CD4-positive, alpha-beta T cell (primary cell): Measurements from ENCODE around the gene PLEKHA7. TPM values are rescaled to one million over a fixed set of nuclear protein-coding genes. Genes with fewer than 3 reads are reported as not detected.

Source experiments
- ATAC-seq: fragments of 200-7000 bp; cut with Tn5 transposase; one replicate; pipeline ENCODE4 v1.10.0; 2022; ENCODE audit warnings: mild to moderate bottlenecking; ENCODE audit not compliant: poor library complexity
- CTCF ChIA-PET: fragments of 350-600 bp; sonication (Branson Sonifier 250); formaldehyde crosslinking; loops from one replicate; lab custom pipeline; 2021; ENCODE audit warnings: antibody characterized with exemption, inconsistent platforms; lab: Charles Lee
- POLR2A ChIA-PET: fragments of 350-600 bp; sonication (Branson Sonifier 250); formaldehyde crosslinking; loops from one replicate; lab custom pipeline; 2021; ENCODE audit warnings: antibody characterized with exemption, inconsistent platforms; lab: Charles Lee
- DNase-seq, 14 experiments: peaks; one replicate each; pipeline ENCODE4 v3.0.0-alpha.2; 2013 to 2020; ENCODE audit warnings: mixed read lengths in 2 of 14
- H3K27ac ChIP-seq, 2 donors: one replicate each; pipeline versions ENCODE4 v1.5.1 to v1.7.0; 2013; ENCODE audit warnings: low read length in 2 of 2, low read depth in 1 of 2, mild to moderate bottlenecking in 1 of 2
- H3K27me3 ChIP-seq, 2 experiments: 1 replicate in 1 of 2; 2 replicates in 1 of 2; pipeline versions ENCODE4 v1.6.1 to v1.7.0; 2013; ENCODE audit warnings: low read length in 2 of 2, control low read depth in 1 of 2, mild to moderate bottlenecking in 1 of 2, moderate library complexity in 1 of 2; ENCODE audit not compliant: insufficient read depth in 2 of 2, control insufficient read depth in 1 of 2
- H3K36me3 ChIP-seq: one replicate; pipeline ENCODE4 v1.6.1; 2013; ENCODE audit warnings: low read length, control low read depth; ENCODE audit not compliant: insufficient read depth
- H3K4me1 ChIP-seq: one replicate; pipeline ENCODE4 v1.6.1; 2013; ENCODE audit warnings: low read length, control low read depth; ENCODE audit not compliant: insufficient read depth
- H3K4me3 ChIP-seq: one replicate; pipeline ENCODE4 v1.5.1; 2013; ENCODE audit warnings: mild to moderate bottlenecking, low read length, moderate library complexity
- H3K9me3 ChIP-seq, 2 experiments: 1 replicate in 1 of 2; 2 replicates in 1 of 2; pipeline versions ENCODE4 v1.6.1 to v1.7.0; 2013; ENCODE audit warnings: low read length in 2 of 2, mild to moderate bottlenecking in 2 of 2, control low read depth in 1 of 2, moderate library complexity in 1 of 2; ENCODE audit not compliant: control insufficient read depth in 1 of 2, insufficient read depth in 1 of 2
- H3K27ac Mint-ChIP-seq: one replicate; pipeline ENCODE4 v1.8.0; 2020; ENCODE audit warnings: mixed read lengths
- H3K27me3 Mint-ChIP-seq: one replicate; pipeline ENCODE4 v1.8.0; 2021; ENCODE audit warnings: mixed read lengths
- H3K36me3 Mint-ChIP-seq: one replicate; pipeline ENCODE4 v1.8.0; 2021; ENCODE audit warnings: low read depth, mixed read lengths
- H3K4me1 Mint-ChIP-seq: one replicate; pipeline ENCODE4 v1.8.0; 2021; ENCODE audit warnings: low read depth, mixed read lengths
- H3K4me3 Mint-ChIP-seq: one replicate; pipeline ENCODE4 v1.8.0; 2020; ENCODE audit warnings: mild to moderate bottlenecking, mixed read lengths
- H3K9me3 Mint-ChIP-seq: one replicate; pipeline ENCODE4 v1.8.0; 2020; ENCODE audit warnings: mixed read lengths
- CTCF ChIP-seq: fragments of 200-600 bp; IDR thresholded peaks from one replicate; pipeline ENCODE4 v1.8.0; 2022; ENCODE audit warnings: antibody characterized with exemption, mild to moderate bottlenecking
- intact Hi-C, 2 experiments: fragments of 100-400 bp; cut with DNase I in 1 of 2; cut with micrococcal nuclease in 1 of 2; formaldehyde crosslinking; loops; one replicate each; pipeline versions ENCODE4 v1.15.1 to v1.9.0; 2023 to 2025; cut with DNase I, micrococcal nuclease
- total RNA-seq, 174 experiments: library from RNA in 2 of 174; stranded (reverse) in 2 of 174; gene quantifications; one replicate each; pipeline ENCODE4 v1.2.3 and lab custom pipeline; 2021 to 2026

The PLEKHA7 gene
- total RNA-seq, 2 experiments from 2014 or later, result 4.5 to 4.8 TPM

GRCh38 chr11:16825101-16825500 lies 189.1 kb downstream of the PLEKHA7 start:
- intact Hi-C loops, result no loop called here
- no peaks in the 10 kb centered on the region for H3K27me3 ChIP-seq
- H3K4me3 Mint-ChIP-seq, result no peak overlapping the region
- CTCF ChIA-PET, result no interaction called here
- H3K9me3 ChIP-seq, result no peaks in the 10 kb centered on the region
- no peak overlapping the region for H3K27ac ChIP-seq
- no peaks in the 10 kb centered on the region for H3K9me3 Mint-ChIP-seq
- H3K27ac Mint-ChIP-seq, result no peak overlapping the region
- H3K4me3 ChIP-seq, result no peak overlapping the region
- DNase-seq (no peak), ATAC-seq (no peak)
- POLR2A ChIA-PET, result no interaction called here
- peaks cover 10% of the 10 kb centered on the region for H3K4me1 Mint-ChIP-seq
- no peaks in the 10 kb centered on the region for H3K36me3 Mint-ChIP-seq
- no peaks in the 10 kb centered on the region for H3K36me3 ChIP-seq
- no peaks in the 10 kb centered on the region for H3K27me3 Mint-ChIP-seq
- peaks cover 5% of the 10 kb centered on the region for H3K4me1 ChIP-seq
- TF ChIP-seq CTCF, result no peak

GRCh38 chr11:16820324-16821092 lies 193.7 kb downstream of the PLEKHA7 start:
- ChIA-PET CTCF (interaction anchor here (0.9 to 1.1 kb wide), 4 partner anchors 9 to 18 kb away, joined by 3 to 5 read pairs (median 4); no protein-coding TSS in a partner anchor), POLR2A (no interaction called here)
- Histone ChIP-seq H3K4me3 (no peak overlapping the region), H3K36me3 (no peaks in the 10 kb centered on the region), H3K4me1 (peaks cover 5% of the 10 kb centered on the region), H3K27me3 (no peaks in the 10 kb centered on the region), H3K27ac (no peak overlapping the region), H3K9me3 (no peaks in the 10 kb centered on the region)
- no peaks in the 10 kb centered on the region for H3K9me3 Mint-ChIP-seq
- no peak overlapping the region for H3K4me3 Mint-ChIP-seq
- ATAC-seq (no peak), DNase-seq (peak; percentile 25 to 69 (median 50))
- peaks cover 10% of the 10 kb centered on the region for H3K4me1 Mint-ChIP-seq
- no peak overlapping the region for H3K27ac Mint-ChIP-seq
- H3K36me3 Mint-ChIP-seq, result no peaks in the 10 kb centered on the region
- intact Hi-C loops, result loop anchor here (2.0 to 5.0 kb wide), 3 partner anchors 242 to 684 kb away; no protein-coding TSS in a partner anchor
- peak; percentile 80 for TF ChIP-seq CTCF
- no peaks in the 10 kb centered on the region for H3K27me3 Mint-ChIP-seq

- ATAC-seq, result no peak
- no peaks in the 10 kb centered on the region for H3K27me3 ChIP-seq
- peaks cover 10% of the 10 kb centered on the region for H3K4me1 Mint-ChIP-seq
- no peaks in the 10 kb centered on the region for H3K9me3 ChIP-seq
- no peak for TF ChIP-seq CTCF
- peaks cover 5% of the 10 kb centered on the region for H3K4me1 ChIP-seq
- no peak overlapping the region for H3K4me3 ChIP-seq
- no peak overlapping the region for H3K27ac ChIP-seq
- ChIA-PET CTCF (no interaction called here), POLR2A (no interaction called here)
- H3K27me3 Mint-ChIP-seq, result no peaks in the 10 kb centered on the region
- no peak for DNase-seq
- H3K9me3 Mint-ChIP-seq, result no peaks in the 10 kb centered on the region
- no peak overlapping the region for H3K4me3 Mint-ChIP-seq
- no peak overlapping the region for H3K27ac Mint-ChIP-seq
- H3K36me3 Mint-ChIP-seq, result no peaks in the 10 kb centered on the region
- H3K36me3 ChIP-seq, result no peaks in the 10 kb centered on the region
- intact Hi-C loops, result no loop called here
Measured at GRCh38 chr11:16818284-16818683, 195.9 kb downstream of the PLEKHA7 start.
